ENCODE measurements around the gene PARN. TPM values are rescaled to one million over a fixed set of nuclear protein-coding genes. Genes with fewer than 3 reads are reported as not detected.

Gene PARN
- total and polyA plus RNA-seq, 9 of the 15 experiments (the other 6 are each of a cell fraction or from before 2014, with no cell fraction given), result 9.6 to 51.3 (median 40.4) TPM

- 69% methylated on average over 5 of the region's 5 CpGs for WGBS (ENCODE audit: insufficient coverage, low coverage, missing lambda C conversion rate)
- no peak overlapping the region for H3K4me3 ChIP-seq
- intact Hi-C loops (cut with micrococcal nuclease) (no loop called here), in situ Hi-C loops (cut with MboI) (no loop called here)
- POLR2A ChIA-PET, result no interaction called here
- H3K9me1 ChIP-seq (ENCODE audit: control insufficient read depth, insufficient read depth, low read length), result no peaks in the 10 kb centered on the region
- no TSS peak for BruUV-seq (replicated peaks)
- DNase-seq (ENCODE audit: extremely low read depth in 1 of 4, low spot score in 3 of 4) (no peak), FAIRE-seq (no peak), ATAC-seq (no peak)
- CTCF ChIA-PET (ENCODE audit: low intra/inter-chr PET ratio), result no interaction called here
- no peak overlapping the region for H3K9ac ChIP-seq (ENCODE audit: insufficient read depth in 1 of 2, low read depth in 2 of 2, low read length in 2 of 2)
- TF ChIP-seq MYBL2 (IDR thresholded peaks at IDR 0.05; ENCODE audit: low read depth) (no peak), MYBL2 (CRISPR knock-in tag; IDR thresholded peaks at IDR 0.05; ENCODE audit: borderline replicate concordance) (no peak), ZNF778 (CRISPR knock-in tag; IDR thresholded peaks at IDR 0.05) (no peak)
- TF ChIP-seq, protein P1, sequence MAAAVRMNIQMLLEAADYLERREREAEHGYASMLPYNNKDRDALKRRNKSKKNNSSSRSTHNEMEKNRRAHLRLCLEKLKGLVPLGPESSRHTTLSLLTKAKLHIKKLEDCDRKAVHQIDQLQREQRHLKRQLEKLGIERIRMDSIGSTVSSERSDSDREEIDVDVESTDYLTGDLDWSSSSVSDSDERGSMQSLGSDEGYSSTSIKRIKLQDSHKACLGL (CRISPR knock-in tag; IDR thresholded peaks at IDR 0.05; ENCODE audit: borderline replicate concordance, poor library complexity, severe bottlenecking), result no peak
- no peak overlapping the region for H2AFZ ChIP-seq (ENCODE audit: low read depth, low read length)
- H3K27ac ChIP-seq (ENCODE audit: extremely low read depth, low read depth, low read length), result no peak overlapping the region
- no peak overlapping the region for H3K4me2 ChIP-seq (ENCODE audit: insufficient read depth, low read length)
- H3K4me1 ChIP-seq (replicated peaks in 1 of 2; ENCODE audit: control insufficient read depth in 2 of 2, insufficient read depth in 2 of 2, low read length in 2 of 2), result peaks cover 0 to 11% of the 10 kb centered on the region in 2 experiments; a peak in 3 of 5 replicates
- H4K20me1 ChIP-seq (replicated peaks; ENCODE audit: control insufficient read depth, insufficient read depth, low read length), result no peaks in the 10 kb centered on the region
- no peaks in the 10 kb centered on the region for H3K36me3 ChIP-seq (ENCODE audit: control insufficient read depth, insufficient read depth, low read length)
- no peaks in the 10 kb centered on the region for H3K9me3 ChIP-seq (replicated peaks; ENCODE audit: control insufficient read depth, insufficient read depth, low read depth, low read length)
- H3K79me2 ChIP-seq (ENCODE audit: control insufficient read depth, insufficient read depth, low read length), result peaks cover 3% of the 10 kb centered on the region; the same call in 1 of the 3 replicates
- H3K27me3 ChIP-seq (ENCODE audit: control insufficient read depth in 2 of 2, insufficient read depth in 2 of 2, low read length in 2 of 2), result no peaks in the 10 kb centered on the region
Observed at GRCh38 chr16:14493791-14494190, 136.3 kb downstream of the PARN start.

DNA sequence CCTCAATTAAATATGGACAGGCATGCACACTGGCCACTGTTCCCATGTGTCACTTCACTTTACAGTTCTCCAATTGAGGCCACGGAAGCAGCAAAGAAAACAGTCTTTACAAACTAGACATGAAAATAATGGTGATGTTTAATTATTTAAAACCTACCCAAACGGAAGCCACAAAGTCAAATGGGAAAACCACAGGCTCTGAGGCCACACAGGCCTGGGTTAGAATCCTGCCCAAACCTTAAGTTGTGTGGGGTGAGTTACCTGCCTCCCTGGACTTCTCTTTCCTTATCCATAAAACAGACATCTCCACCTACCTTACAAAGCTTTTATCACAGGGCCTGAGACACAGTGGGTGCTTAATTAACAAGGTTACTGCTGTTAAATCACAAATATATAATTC, 137.4 kb downstream of the PARN start:
- Histone ChIP-seq H3K9me3 (replicated peaks; ENCODE audit: control insufficient read depth, insufficient read depth, low read depth, low read length) (no peaks in the 10 kb centered on the region), H3K79me2 (ENCODE audit: control insufficient read depth, insufficient read depth, low read length) (peaks cover 7% of the 10 kb centered on the region; the same call in 1 of the 3 replicates), H3K4me1 (replicated peaks in 1 of 2; ENCODE audit: control insufficient read depth in 2 of 2, insufficient read depth in 2 of 2, low read length in 2 of 2) (peaks cover 0 to 17% of the 10 kb centered on the region in 2 experiments; a peak in 4 of 5 replicates), H3K4me2 (ENCODE audit: insufficient read depth, low read length) (no peak overlapping the region), H3K36me3 (ENCODE audit: control insufficient read depth, insufficient read depth, low read length) (no peaks in the 10 kb centered on the region), H4K20me1 (replicated peaks; ENCODE audit: control insufficient read depth, insufficient read depth, low read length) (no peaks in the 10 kb centered on the region), H3K27me3 (ENCODE audit: control insufficient read depth in 2 of 2, insufficient read depth in 2 of 2, low read length in 2 of 2) (no peaks in the 10 kb centered on the region), H3K27ac (ENCODE audit: extremely low read depth, low read depth, low read length) (no peak overlapping the region), H3K4me3 (no peak overlapping the region), H2AFZ (ENCODE audit: low read depth, low read length) (no peak overlapping the region), H3K9me1 (ENCODE audit: control insufficient read depth, insufficient read depth, low read length) (no peaks in the 10 kb centered on the region), H3K9ac (ENCODE audit: insufficient read depth in 1 of 2, low read depth in 2 of 2, low read length in 2 of 2) (no peak overlapping the region)
- in situ Hi-C loops (cut with MboI), result no loop called here
- CTCF ChIA-PET (ENCODE audit: low intra/inter-chr PET ratio), result no interaction called here
- FAIRE-seq, result no peak
- TF ChIP-seq STAG1 (CRISPR knock-in tag; IDR thresholded peaks at IDR 0.05; ENCODE audit: borderline replicate concordance) (no peak), POLR2AphosphoS2 (IDR thresholded peaks at IDR 0.05; ENCODE audit: low read length) (no peak), GTF2B (IDR thresholded peaks at IDR 0.05; ENCODE audit: extremely low read depth, insufficient read length) (no peak), RBM17 (IDR thresholded peaks at IDR 0.05; ENCODE audit: borderline replicate concordance, low read depth, low read length) (no peak), ATF1 (CRISPR knock-in tag; IDR thresholded peaks at IDR 0.05) (no peak), ATF1 (tag; IDR thresholded peaks at IDR 0.05) (no peak)
- 57% methylated on average over 2 of the region's 2 CpGs for WGBS (ENCODE audit: insufficient coverage, low coverage, missing lambda C conversion rate)
- POLR2A ChIA-PET, result interaction anchor here (0.6 kb wide), 1 partner anchor 33 kb away, joined by 3 read pairs; no protein-coding TSS in a partner anchor
- no peak for ATAC-seq
- intact Hi-C loops (cut with micrococcal nuclease), result no loop called here
- DNase-seq (ENCODE audit: extremely low read depth in 1 of 4, low spot score in 3 of 4), result no peak
- BruUV-seq (replicated peaks), result no TSS peak

Measured in K562 (cell line).